Hematopoietic multipotent progenitor cell treated with erythropoietin and hydrocortisone succinate and interleukin-3 and kit ligand, for 15 days (in vitro differentiated cells): ENCODE measurements around the gene CDC25B.

Experiments used
- DNase-seq: peaks from one replicate; pipeline ENCODE4 v3.0.0-alpha.2; 2015; ENCODE audit warnings: low spot score

Gene CDC25B

GRCh38 chr20:3795511-3796468 lies at the start of gene CDC25B:
Gene CDC25B (plus strand): TSS chr20:3796310. CDS start chr20:3796532, 222 bp downstream.
- peak; percentile 85 for DNase-seq

DNA sequence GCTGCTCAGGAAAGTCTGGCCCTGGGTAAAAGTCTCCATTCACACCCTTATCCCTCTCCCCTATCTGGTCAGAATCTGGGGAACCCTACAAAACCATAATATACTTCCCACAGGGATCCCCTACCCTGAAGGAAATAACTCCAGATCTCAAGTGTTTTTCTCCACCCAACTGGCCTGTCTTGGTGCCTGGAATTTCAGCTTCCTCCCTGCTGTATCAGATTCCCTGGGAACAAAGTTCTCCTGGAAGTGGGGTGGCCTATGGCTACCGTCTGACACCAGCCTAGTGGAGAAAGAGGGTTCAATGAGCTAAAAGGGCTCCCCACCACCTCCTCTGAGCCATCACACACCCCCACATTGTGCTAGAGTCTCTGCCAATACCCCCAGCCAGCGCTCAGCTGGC lies 48.6 kb upstream of the CDC25B start:
- DNase-seq, result no peak

- DNase-seq, result no peak
Observed at GRCh38 chr20:3748073-3748472, 48.0 kb upstream of the CDC25B start.

DNA sequence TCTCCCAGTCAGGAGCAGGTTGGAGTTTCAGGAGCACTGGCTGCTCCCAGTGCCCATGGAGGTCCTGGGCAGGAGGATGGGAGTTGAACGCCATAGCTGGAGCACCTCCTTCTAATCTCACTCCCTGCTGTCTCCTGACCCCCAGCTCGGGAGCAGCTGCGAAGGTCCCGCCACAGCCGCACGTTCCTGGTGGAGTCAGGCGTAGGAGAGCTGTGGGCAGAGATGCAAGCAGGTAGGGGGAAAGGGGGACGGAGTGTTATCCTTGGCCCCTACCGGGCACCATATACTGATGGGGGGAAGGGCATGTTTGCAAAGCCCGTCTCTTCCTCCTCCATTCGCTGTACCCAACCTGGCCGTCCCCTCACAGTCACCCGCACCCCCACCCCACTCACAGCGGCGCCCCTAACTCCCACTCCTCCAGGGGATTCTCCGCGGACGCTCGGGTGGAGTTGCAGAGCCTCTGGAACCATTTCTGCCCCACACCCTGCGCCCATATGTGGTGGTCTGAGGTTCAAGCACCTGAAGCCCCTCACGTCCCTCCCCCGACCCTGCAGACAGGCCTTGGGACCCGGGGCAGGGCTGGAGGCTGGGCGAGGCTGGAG lies 46.9 kb upstream of the CDC25B start:
- DNase-seq, result no peak

DNA sequence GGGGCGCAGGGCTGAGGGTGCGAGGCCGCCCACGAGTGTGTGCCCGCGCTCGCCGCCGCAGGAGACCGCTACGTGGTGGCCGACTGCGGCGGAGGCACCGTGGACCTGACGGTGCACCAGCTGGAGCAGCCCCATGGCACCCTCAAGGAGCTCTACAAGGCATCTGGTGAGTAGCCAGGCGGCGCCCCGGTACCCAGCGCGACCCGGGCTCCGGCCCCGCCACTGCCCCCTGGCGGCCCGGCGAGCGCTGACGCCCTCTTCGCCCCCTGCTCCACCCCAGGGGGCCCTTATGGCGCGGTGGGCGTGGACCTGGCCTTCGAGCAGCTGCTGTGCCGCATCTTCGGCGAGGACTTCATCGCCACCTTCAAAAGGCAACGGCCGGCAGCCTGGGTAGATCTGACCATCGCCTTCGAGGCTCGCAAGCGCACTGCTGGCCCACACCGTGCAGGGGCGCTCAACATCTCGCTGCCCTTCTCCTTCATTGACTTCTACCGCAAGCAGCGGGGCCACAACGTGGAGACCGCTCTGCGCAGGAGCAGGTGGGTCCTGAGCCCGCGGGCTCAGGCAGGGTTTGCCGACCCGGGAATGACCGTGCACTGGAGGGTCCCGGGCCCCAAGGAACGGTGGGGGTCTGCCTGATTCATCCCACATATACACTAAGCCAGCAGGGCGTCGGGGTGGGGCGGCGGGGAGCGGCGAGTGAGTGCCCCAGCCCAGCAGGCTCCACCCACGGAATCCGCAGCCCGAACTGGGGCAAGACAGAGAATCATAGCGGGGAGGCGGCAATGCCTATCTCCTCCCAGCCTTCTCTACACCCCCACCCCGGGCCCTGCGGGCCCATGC lies 46.2 kb upstream of the CDC25B start:
- DNase-seq, result peak; percentile 51

- no peak for DNase-seq
Observed at GRCh38 chr20:3751305-3751674, 44.8 kb upstream of the CDC25B start.

- peak; percentile 88 for DNase-seq
Observed at GRCh38 chr20:3751675-3752385, 44.3 kb upstream of the CDC25B start.

DNA sequence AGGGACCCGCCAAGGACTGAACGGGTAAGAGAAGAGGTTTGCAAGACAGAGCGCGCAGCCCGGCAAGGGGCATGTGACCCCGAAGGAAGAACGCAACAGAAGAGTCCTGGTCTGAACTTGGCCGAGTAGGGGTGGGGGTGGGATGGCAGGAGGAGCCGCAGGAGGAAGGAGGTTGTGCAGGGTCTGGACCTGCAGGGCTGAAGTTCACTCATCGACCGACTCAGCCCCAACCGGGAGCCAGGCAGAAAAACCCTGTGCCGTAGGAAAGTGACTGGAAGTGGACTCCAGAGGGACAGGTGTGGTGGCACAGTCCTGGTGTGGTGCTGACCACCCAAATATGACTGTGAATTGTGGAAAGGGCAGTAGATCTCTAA lies 43.7 kb upstream of the CDC25B start:
- DNase-seq, result no peak

GRCh38 chr20:3753098-3753497 lies 43.0 kb upstream of the CDC25B start:
- DNase-seq, result peak; percentile 79

DNA sequence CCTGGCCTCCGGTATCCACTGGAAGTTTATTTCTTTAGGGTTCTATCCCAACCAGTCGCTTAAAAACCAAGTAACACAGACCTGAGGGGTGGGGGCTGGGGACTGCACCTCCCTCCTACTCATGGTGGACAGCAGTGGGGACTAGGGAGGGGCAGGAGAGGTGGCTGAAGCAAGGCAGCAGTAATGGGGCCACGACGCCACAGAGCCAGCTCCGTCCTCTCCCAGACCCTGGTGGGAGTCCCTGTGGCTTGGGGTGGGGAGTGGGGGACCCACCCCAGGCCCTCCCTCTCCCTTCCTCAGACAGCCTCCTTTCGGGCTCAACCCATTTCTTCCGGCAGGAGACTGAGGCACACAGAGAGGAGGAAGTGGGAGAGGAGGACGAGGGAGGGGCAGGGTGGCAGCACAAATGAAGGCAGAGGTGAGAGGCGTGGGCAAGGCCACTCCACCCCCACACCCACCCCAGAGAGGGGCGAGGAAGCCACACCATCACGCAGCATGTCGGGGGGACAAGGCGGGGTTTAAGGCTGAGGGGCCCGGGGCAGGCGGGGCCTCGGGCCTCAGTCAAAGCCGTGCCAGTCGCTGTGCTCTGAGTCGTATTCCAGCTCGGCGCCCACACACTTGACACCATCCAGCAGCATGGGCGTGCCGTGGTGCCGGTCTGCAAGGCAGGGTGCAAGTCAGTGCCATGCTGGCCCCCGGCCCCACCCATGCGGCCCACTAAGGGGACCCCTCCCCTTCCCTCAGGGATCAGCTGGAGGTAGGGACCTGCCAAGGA lies 42.4 kb upstream of the CDC25B start:
- DNase-seq, result no peak

GRCh38 chr20:3754276-3754630 lies 41.9 kb upstream of the CDC25B start:
- no peak for DNase-seq

DNA sequence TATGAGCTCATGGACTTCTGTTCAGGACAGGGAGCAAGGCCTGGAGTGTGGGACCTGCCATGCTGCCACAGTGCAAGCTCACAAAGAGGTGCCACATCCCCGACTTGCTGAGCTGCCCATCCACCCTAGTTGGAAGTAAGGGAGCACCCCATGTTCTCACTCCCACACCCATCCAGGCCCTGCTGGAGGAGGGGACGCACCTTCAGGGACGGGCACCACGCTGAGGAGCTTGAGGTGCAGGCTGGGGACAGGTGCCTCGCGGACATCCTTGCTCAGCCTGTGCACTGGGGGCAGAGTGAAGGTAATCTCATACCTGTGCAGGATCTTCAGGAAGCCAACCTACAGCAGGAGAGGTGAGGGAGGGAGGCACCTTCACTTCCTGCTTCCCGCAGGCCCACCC lies 40.8 kb upstream of the CDC25B start:
- no peak for DNase-seq

GRCh38 chr20:3755814-3756480 lies 40.2 kb upstream of the CDC25B start:
- no peak for DNase-seq

- DNase-seq, result no peak
Observed at GRCh38 chr20:3757268-3757667, 38.8 kb upstream of the CDC25B start.

GRCh38 chr20:3758566-3758965 lies 37.5 kb upstream of the CDC25B start:
- DNase-seq, result no peak

GRCh38 chr20:3759316-3759823 lies 36.7 kb upstream of the CDC25B start:
- DNase-seq, result no peak

GRCh38 chr20:3759884-3760283 lies 36.2 kb upstream of the CDC25B start:
- DNase-seq, result no peak

DNA sequence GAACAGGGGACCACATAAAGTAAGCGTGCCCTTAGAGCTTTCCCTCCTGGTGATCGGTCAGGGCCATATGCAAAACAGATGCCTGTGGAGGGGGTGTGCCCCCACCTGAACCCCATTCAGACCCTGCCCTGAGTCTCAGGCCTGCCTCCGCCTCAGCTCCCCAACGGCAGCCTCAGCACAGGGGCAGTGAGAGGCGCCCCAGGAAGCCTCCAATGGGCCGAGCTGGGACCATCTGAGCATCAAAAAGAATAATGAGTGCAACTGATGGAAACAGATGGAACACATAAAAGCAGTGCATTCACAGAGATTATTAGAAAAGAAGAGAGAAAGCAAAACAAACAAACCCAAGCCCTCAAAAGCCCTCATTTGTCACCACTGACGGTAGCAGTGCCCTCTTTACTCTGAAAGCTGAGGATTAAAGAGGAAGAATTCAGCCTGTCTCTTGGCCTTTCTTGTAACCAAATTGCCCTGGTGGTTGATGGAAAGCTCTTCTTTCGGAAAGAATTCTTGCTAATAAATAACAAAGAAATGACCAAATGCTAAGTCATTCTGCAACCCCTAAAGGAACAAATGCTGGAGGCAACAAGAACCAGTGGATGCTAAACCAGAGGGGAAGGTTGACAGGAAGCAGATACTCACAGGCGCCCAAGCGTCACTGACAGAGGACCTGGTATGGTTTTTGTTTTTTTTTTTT lies 35.3 kb upstream of the CDC25B start:
- DNase-seq, result no peak

DNA sequence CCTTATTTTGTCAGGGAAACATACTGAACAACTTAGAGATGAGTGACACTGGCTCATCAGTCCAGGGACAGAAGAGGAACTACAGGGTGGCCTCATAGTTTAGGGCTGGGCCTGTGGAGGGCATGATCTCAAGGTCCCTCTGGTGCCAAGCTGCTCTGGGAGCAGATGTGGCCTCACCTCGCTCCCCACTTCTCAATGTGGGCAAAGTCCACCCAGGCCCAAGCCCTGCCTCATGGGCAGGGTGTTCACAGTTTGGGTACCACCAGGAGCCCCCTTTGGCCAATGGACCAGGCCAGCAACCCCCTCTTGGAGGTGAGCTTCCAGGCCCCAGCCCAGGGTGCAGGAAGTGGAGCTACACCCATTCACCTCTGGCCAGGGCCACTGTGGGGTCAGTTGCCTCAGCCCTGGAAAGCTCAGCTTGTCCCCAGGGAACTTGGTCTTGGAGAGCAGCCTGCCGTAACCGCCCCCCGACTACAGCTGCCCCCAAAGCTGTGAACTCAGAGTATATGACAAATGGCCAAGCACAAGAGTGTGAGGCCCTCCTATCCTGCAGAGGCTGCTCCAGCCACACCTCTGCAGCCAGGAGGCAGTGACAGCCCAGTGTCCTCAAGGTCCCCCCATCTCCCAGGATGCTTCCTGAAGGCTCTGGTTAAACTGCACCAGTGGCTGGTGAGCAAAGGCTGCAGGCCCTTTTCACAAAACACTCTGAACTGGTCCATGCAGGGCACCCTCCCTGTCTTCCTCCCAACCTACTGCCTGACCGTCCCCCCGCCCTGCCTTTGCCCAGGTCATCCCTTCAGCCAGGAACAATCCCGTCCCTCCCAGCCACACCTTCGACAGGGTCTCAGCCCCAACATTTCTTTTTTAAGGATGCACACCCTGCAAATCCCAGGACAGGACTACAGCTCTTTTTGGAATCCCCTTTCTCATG lies 32.2 kb upstream of the CDC25B start:
- no peak for DNase-seq
